OCI-LY1 (cell line): ENCODE results near the gene TOR3A.

ENCODE experiments used
- EZH2 ChIP-seq: fragments of 200-600 bp; sonication (generic), shearing (Covaris generic); IDR thresholded peaks from 2 replicates; pipeline ENCODE4 v1.8.0; 2017; ENCODE audit warnings: borderline replicate concordance, mixed run types, mild to moderate bottlenecking, antibody characterized with exemption, low read length, moderate library complexity, mixed read lengths
- TF ChIP-seq, protein P1 (sequence below): fragments of 200-600 bp; sonication (generic), shearing (Covaris generic); IDR thresholded peaks from 2 replicates; pipeline ENCODE4 v1.5.1; 2017; ENCODE audit warnings: mild to moderate bottlenecking, antibody characterized with exemption, low read length, moderate library complexity, mixed read lengths

- TF ChIP-seq, protein P1, sequence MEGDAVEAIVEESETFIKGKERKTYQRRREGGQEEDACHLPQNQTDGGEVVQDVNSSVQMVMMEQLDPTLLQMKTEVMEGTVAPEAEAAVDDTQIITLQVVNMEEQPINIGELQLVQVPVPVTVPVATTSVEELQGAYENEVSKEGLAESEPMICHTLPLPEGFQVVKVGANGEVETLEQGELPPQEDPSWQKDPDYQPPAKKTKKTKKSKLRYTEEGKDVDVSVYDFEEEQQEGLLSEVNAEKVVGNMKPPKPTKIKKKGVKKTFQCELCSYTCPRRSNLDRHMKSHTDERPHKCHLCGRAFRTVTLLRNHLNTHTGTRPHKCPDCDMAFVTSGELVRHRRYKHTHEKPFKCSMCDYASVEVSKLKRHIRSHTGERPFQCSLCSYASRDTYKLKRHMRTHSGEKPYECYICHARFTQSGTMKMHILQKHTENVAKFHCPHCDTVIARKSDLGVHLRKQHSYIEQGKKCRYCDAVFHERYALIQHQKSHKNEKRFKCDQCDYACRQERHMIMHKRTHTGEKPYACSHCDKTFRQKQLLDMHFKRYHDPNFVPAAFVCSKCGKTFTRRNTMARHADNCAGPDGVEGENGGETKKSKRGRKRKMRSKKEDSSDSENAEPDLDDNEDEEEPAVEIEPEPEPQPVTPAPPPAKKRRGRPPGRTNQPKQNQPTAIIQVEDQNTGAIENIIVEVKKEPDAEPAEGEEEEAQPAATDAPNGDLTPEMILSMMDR: no peak
- TF ChIP-seq EZH2: no peak
Observed at GRCh38 chr1:179087665-179088064, 5.8 kb downstream of the TOR3A start.
